HepG2 (cell line): ENCODE measurements around the gene MZF1. TPM values are rescaled to one million over a fixed set of nuclear protein-coding genes. Genes with fewer than 3 reads are reported as not detected.

Source experiments
- ARID5B ChIP-seq: IDR thresholded peaks from 2 replicates; pipeline ENCODE4 v1.4.0; 2020; ENCODE audit warnings: mild to moderate bottlenecking, missing genetic modification reagents
- ATF3 ChIP-seq: sonication (generic); formaldehyde crosslinking; IDR thresholded peaks from 2 replicates; pipeline ENCODE4 v1.4.0; 2020; ENCODE audit warnings: missing genetic modification reagents
- GMEB1 ChIP-seq: sonication (generic); formaldehyde crosslinking; IDR thresholded peaks from 2 replicates; pipeline ENCODE4 v1.5.1; 2020; ENCODE audit warnings: missing genetic modification reagents, mild to moderate bottlenecking, borderline replicate concordance
- HBP1 ChIP-seq: IDR thresholded peaks from 2 replicates; pipeline ENCODE4 v1.6.1; 2016; ENCODE audit warnings: low read depth, control low read depth
- HDAC1 ChIP-seq: sonication (generic); formaldehyde crosslinking; IDR thresholded peaks from 2 replicates; pipeline ENCODE4 v1.5.1; 2020; ENCODE audit warnings: mild to moderate bottlenecking, missing genetic modification reagents
- HNF4G ChIP-seq, 2 experiments: sonication (generic) in 1 of 2; formaldehyde crosslinking in 1 of 2; IDR thresholded peaks; 2 replicates each; pipeline versions ENCODE4 v1.4.0 to v1.6.1; 2011 to 2020; ENCODE audit warnings: borderline replicate concordance in 2 of 2, low read depth in 2 of 2, mild to moderate bottlenecking in 2 of 2, low read length in 1 of 2, missing genetic modification reagents in 1 of 2, moderate library complexity in 1 of 2
- NR0B2 ChIP-seq: sonication (generic); formaldehyde crosslinking; IDR thresholded peaks from 2 replicates; pipeline ENCODE4 v1.4.0; 2020; ENCODE audit warnings: mild to moderate bottlenecking, missing genetic modification reagents
- PHF5A ChIP-seq: IDR thresholded peaks from one replicate; pipeline ENCODE4 v1.6.1; 2018; ENCODE audit warnings: low read depth, missing genetic modification reagents; ENCODE audit not compliant: unreplicated experiment
- PTBP1 ChIP-seq: fragments of 200-400 bp; formaldehyde crosslinking; IDR thresholded peaks from 2 replicates; pipeline ENCODE4 v1.6.1; 2018; ENCODE audit warnings: low read length, low read depth; ENCODE audit not compliant: poor library complexity, severe bottlenecking
- SP5 ChIP-seq: IDR thresholded peaks from 2 replicates; pipeline ENCODE4 v1.6.1; 2016; ENCODE audit warnings: low read depth, borderline replicate concordance
- TEF ChIP-seq: sonication (generic); formaldehyde crosslinking; IDR thresholded peaks from 2 replicates; pipeline ENCODE4 v1.5.0; 2020; ENCODE audit warnings: missing genetic modification reagents
- ZNF263 ChIP-seq: sonication (generic); formaldehyde crosslinking; IDR thresholded peaks from 2 replicates; pipeline ENCODE4 v1.4.0; 2020; ENCODE audit warnings: missing genetic modification reagents
- ZNF296 ChIP-seq: sonication (generic); formaldehyde crosslinking; conservative IDR thresholded peaks from 2 replicates; pipeline ENCODE4 v1.5.0; 2020; ENCODE audit warnings: mild to moderate bottlenecking, missing genetic modification reagents
- ZNF629 ChIP-seq: sonication (generic); formaldehyde crosslinking; conservative IDR thresholded peaks from 2 replicates; pipeline ENCODE4 v1.5.0; 2020; ENCODE audit warnings: missing genetic modification reagents
- ZNF777 ChIP-seq: sonication (generic); formaldehyde crosslinking; IDR thresholded peaks from 2 replicates; pipeline ENCODE4 v1.4.0; 2020; ENCODE audit warnings: missing genetic modification reagents
- ZSCAN20 ChIP-seq: sonication (generic); formaldehyde crosslinking; IDR thresholded peaks from 2 replicates; pipeline ENCODE4 v1.4.0; 2020; ENCODE audit warnings: missing genetic modification reagents, mild to moderate bottlenecking, borderline replicate concordance
- polyA plus RNA-seq, 8 experiments: library from polyadenylated mRNA; depleted of rRNA in 3 of 8; stranded (reverse) in 7 of 8; unstranded in 1 of 8; fragments of >200 nt; fragmentation: Illumina TruSeq in 4 of 8; extraction: Trizol in 4 of 8; gene quantifications; 2 replicates each; pipeline versions ENCODE4 v1.2.1 to v1.2.3, GENCODE V29; 2011 to 2016; ENCODE audit warnings: low read depth in 4 of 8, missing spikeins in 1 of 8, mixed read lengths in 1 of 8; ENCODE audit not compliant: insufficient read depth in 1 of 8
- total RNA-seq, 5 experiments: library from RNA; depleted of rRNA; stranded (reverse); fragments of >200 nt; fragmentation: Illumina TruSeq; extraction: Trizol; gene quantifications; 2 replicates each; pipeline ENCODE4 v1.2.3, GENCODE V29; 2016; ENCODE audit warnings: low read depth in 1 of 5

The MZF1 gene
- total and polyA plus RNA-seq, 2 of the 13 experiments (the other 11 are each of a cell fraction or from before 2014, with no cell fraction given): 3.1 to 8.1 TPM

GRCh38 chr19:58513694-58514563 is 59.2 kb downstream of the MZF1 start (continued):
- TF ChIP-seq ARID5B (CRISPR knock-in tag) (peak; percentile 24; the same call in 1 of the 2 replicates), GMEB1 (CRISPR knock-in tag) (peak; percentile 96), ATF3 (CRISPR knock-in tag) (peak; percentile 49; the same call in 1 of the 2 replicates), NR0B2 (CRISPR knock-in tag) (peak; percentile 94), PTBP1 (no peak), HNF4G (IDR thresholded peaks at IDR 0.05; ENCODE audit: borderline replicate concordance, low read depth, low read length) (no peak), HNF4G (CRISPR knock-in tag; IDR thresholded peaks at IDR 0.05; ENCODE audit: borderline replicate concordance, low read depth) (0 out of 2 replicates have a peak, but pooled peaks have one; percentile 62), ZNF629 (CRISPR knock-in tag) (no peak), ZNF263 (0 out of 2 replicates have a peak, but pooled peaks have one; percentile 35), SP5 (CRISPR knock-in tag) (0 out of 2 replicates have a peak, but pooled peaks have one; percentile 19), TEF (CRISPR knock-in tag) (0 out of 2 replicates have a peak, but pooled peaks have one; percentile 28), ZNF296 (no peak), ZNF777 (CRISPR knock-in tag) (peak; percentile 94), PHF5A (CRISPR knock-in tag) (peak; percentile 78), ZSCAN20 (CRISPR knock-in tag) (no peak), HBP1 (CRISPR knock-in tag) (0 out of 2 replicates have a peak, but pooled peaks have one; percentile 64), HDAC1 (peak; percentile 69)
